Measurements from ENCODE around the gene PARG. TPM values are rescaled to one million over a fixed set of nuclear protein-coding genes. Genes with fewer than 3 reads are reported as not detected.
"Not testable (repeated sequence)": the region's sequence is repeated elsewhere in the genome, so short reads cannot be mapped to it uniquely, and the experiment has no call there.

PARG gene
- total and polyA plus RNA-seq, 9 of the 15 experiments (the other 6 are each of a cell fraction or from before 2014, with no cell fraction given), result 8.5 to 49.9 (median 28.8) TPM

DNA sequence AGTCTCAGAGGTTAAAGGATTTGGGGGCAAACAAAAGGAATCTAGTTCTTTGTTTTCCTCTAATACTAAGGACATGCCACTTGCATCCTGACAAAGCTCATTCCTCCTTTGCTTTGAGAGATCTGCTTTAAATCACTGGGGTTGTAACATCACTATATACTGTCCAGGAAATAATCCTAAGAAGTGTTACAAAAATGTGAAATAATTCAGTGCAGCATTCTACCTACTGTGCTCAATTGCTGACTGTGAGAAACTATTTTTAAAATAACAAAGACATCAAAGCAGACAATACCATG, 99.5 kb downstream of the PARG start:
- FAIRE-seq; DNase-seq (ENCODE audit: extremely low read depth in 1 of 4, low spot score in 3 of 4); H3K4me3 ChIP-seq; intact Hi-C loops (cut with micrococcal nuclease); ATAC-seq; H3K9me3 ChIP-seq (replicated peaks; ENCODE audit: control insufficient read depth, insufficient read depth, low read depth, low read length); BruUV-seq (replicated peaks); H3K4me2 ChIP-seq (ENCODE audit: insufficient read depth, low read length); H3K4me1 ChIP-seq (replicated peaks in 1 of 2; ENCODE audit: control insufficient read depth in 2 of 2, insufficient read depth in 2 of 2, low read length in 2 of 2); H2AFZ ChIP-seq (ENCODE audit: low read depth, low read length); H3K9me1 ChIP-seq (ENCODE audit: control insufficient read depth, insufficient read depth, low read length); POLR2A ChIA-PET; H3K9ac ChIP-seq (ENCODE audit: insufficient read depth in 1 of 2, low read depth in 2 of 2, low read length in 2 of 2); in situ Hi-C loops (cut with MboI); H3K27me3 ChIP-seq (ENCODE audit: control insufficient read depth in 2 of 2, insufficient read depth in 2 of 2, low read length in 2 of 2); CTCF ChIA-PET (ENCODE audit: low intra/inter-chr PET ratio); H3K79me2 ChIP-seq (ENCODE audit: control insufficient read depth, insufficient read depth, low read length); H3K27ac ChIP-seq (ENCODE audit: extremely low read depth, low read depth, low read length); H4K20me1 ChIP-seq (replicated peaks; ENCODE audit: control insufficient read depth, insufficient read depth, low read length): not testable (repeated sequence)
- peaks cover 54% of the 10 kb centered on the region; the same call in 2 of the 3 replicates for H3K36me3 ChIP-seq (ENCODE audit: control insufficient read depth, insufficient read depth, low read length)

DNA sequence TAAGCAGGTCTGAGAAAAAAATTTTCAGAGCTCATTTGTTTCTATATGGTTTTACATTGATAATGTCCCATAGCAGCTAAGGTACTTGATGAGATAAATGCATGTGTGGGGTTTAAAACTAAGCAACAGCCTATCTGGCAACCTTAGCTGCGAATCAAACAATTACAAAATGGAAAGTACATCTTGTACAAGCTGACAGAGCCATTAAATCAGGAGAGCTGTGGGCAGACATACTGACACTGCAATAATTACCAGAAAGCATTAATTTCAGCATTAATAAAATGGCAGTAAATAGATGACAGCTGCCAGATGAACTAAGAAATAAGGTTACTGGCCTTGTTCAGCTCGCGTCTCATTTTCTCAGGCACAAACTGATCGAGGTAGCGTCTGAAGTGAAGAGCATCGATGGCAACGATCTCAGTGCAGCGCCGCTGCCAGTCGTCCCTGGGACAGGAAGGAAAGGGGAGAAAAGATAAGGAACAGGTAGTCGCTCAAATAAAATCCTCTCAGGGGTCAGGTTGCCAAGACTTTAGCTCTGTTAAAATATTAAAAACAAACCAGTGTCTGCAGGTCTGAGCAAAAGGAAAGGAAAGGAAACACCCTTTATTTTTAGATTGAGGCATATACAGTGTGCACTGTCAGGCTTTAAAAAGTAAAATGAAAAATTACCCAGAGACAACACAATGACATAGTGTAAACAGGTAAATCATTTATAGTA, 100.1 kb downstream of the PARG start:
- no peaks in the 10 kb centered on the region for H3K9me3 ChIP-seq (replicated peaks; ENCODE audit: control insufficient read depth, insufficient read depth, low read depth, low read length)
- in situ Hi-C loops (cut with MboI), result no loop called here
- no TSS peak for BruUV-seq (replicated peaks)
- H3K4me3 ChIP-seq, result no peak overlapping the region
- CTCF ChIA-PET (ENCODE audit: low intra/inter-chr PET ratio), result no interaction called here
- no peak overlapping the region for H3K27ac ChIP-seq (ENCODE audit: extremely low read depth, low read depth, low read length)
- peaks cover 58% of the 10 kb centered on the region; the same call in 2 of the 3 replicates for H3K36me3 ChIP-seq (ENCODE audit: control insufficient read depth, insufficient read depth, low read length)
- ATAC-seq (no peak), DNase-seq (ENCODE audit: extremely low read depth in 1 of 4, low spot score in 3 of 4) (no peak), FAIRE-seq (no peak)
- H3K4me1 ChIP-seq (replicated peaks in 1 of 2; ENCODE audit: control insufficient read depth in 2 of 2, insufficient read depth in 2 of 2, low read length in 2 of 2), result no peaks in the 10 kb centered on the region
- no peak overlapping the region for H3K9ac ChIP-seq (ENCODE audit: insufficient read depth in 1 of 2, low read depth in 2 of 2, low read length in 2 of 2)
- H3K79me2 ChIP-seq (ENCODE audit: control insufficient read depth, insufficient read depth, low read length), result no peaks in the 10 kb centered on the region
- H3K27me3 ChIP-seq (ENCODE audit: control insufficient read depth in 2 of 2, insufficient read depth in 2 of 2, low read length in 2 of 2), result no peaks in the 10 kb centered on the region
- no peaks in the 10 kb centered on the region for H3K9me1 ChIP-seq (ENCODE audit: control insufficient read depth, insufficient read depth, low read length)
- no peak overlapping the region for H2AFZ ChIP-seq (ENCODE audit: low read depth, low read length)
- no peaks in the 10 kb centered on the region for H4K20me1 ChIP-seq (replicated peaks; ENCODE audit: control insufficient read depth, insufficient read depth, low read length)
- 96% methylated on average over 10 of the region's 11 CpGs for WGBS (ENCODE audit: insufficient coverage, low coverage, missing lambda C conversion rate)
- POLR2A ChIA-PET, result interaction anchor here (0.6 kb wide), 1 partner anchor 461 kb away, joined by 3 read pairs; no protein-coding TSS in a partner anchor
- intact Hi-C loops (cut with micrococcal nuclease), result no loop called here
- no peak overlapping the region for H3K4me2 ChIP-seq (ENCODE audit: insufficient read depth, low read length)
- no peak for TF ChIP-seq COPS2 (conservative IDR thresholded peaks at IDR 0.05)
- no peak for TF ChIP-seq SRSF1 (IDR thresholded peaks at IDR 0.05; ENCODE audit: low read depth, low read length)
- no peak for TF ChIP-seq DPF2 (IDR thresholded peaks at IDR 0.05)
- TF ChIP-seq, protein P1, sequence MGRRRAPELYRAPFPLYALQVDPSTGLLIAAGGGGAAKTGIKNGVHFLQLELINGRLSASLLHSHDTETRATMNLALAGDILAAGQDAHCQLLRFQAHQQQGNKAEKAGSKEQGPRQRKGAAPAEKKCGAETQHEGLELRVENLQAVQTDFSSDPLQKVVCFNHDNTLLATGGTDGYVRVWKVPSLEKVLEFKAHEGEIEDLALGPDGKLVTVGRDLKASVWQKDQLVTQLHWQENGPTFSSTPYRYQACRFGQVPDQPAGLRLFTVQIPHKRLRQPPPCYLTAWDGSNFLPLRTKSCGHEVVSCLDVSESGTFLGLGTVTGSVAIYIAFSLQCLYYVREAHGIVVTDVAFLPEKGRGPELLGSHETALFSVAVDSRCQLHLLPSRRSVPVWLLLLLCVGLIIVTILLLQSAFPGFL (CRISPR knock-in tag; IDR thresholded peaks at IDR 0.05), result no peak
- TF ChIP-seq RBM22 (IDR thresholded peaks at IDR 0.05; ENCODE audit: low read depth, low read length, poor library complexity, severe bottlenecking), result no peak
- TF ChIP-seq NUFIP1 (IDR thresholded peaks at IDR 0.05; ENCODE audit: partially characterized antibody), result no peak
- TF ChIP-seq, protein P2, sequence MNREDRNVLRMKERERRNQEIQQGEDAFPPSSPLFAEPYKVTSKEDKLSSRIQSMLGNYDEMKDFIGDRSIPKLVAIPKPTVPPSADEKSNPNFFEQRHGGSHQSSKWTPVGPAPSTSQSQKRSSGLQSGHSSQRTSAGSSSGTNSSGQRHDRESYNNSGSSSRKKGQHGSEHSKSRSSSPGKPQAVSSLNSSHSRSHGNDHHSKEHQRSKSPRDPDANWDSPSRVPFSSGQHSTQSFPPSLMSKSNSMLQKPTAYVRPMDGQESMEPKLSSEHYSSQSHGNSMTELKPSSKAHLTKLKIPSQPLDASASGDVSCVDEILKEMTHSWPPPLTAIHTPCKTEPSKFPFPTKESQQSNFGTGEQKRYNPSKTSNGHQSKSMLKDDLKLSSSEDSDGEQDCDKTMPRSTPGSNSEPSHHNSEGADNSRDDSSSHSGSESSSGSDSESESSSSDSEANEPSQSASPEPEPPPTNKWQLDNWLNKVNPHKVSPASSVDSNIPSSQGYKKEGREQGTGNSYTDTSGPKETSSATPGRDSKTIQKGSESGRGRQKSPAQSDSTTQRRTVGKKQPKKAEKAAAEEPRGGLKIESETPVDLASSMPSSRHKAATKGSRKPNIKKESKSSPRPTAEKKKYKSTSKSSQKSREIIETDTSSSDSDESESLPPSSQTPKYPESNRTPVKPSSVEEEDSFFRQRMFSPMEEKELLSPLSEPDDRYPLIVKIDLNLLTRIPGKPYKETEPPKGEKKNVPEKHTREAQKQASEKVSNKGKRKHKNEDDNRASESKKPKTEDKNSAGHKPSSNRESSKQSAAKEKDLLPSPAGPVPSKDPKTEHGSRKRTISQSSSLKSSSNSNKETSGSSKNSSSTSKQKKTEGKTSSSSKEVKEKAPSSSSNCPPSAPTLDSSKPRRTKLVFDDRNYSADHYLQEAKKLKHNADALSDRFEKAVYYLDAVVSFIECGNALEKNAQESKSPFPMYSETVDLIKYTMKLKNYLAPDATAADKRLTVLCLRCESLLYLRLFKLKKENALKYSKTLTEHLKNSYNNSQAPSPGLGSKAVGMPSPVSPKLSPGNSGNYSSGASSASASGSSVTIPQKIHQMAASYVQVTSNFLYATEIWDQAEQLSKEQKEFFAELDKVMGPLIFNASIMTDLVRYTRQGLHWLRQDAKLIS (CRISPR knock-in tag; IDR thresholded peaks at IDR 0.05), result no peak
- no peak for TF ChIP-seq IRF2 (CRISPR knock-in tag; IDR thresholded peaks at IDR 0.05)
- TF ChIP-seq KLF13 (tag; IDR thresholded peaks at IDR 0.05; ENCODE audit: borderline replicate concordance, low read depth), result no peak
- TF ChIP-seq SUPT5H (IDR thresholded peaks at IDR 0.05), result no peak

Measured in K562 (cell line).